ENCODE results near the gene PTPRM. TPM values are rescaled to one million over a fixed set of nuclear protein-coding genes. Genes with fewer than 3 reads are reported as not detected.

Gene PTPRM
- polyA plus RNA-seq, 2 of the 4 experiments (the other 2 are of a cell fraction): 44.5 to 199 TPM

DNA sequence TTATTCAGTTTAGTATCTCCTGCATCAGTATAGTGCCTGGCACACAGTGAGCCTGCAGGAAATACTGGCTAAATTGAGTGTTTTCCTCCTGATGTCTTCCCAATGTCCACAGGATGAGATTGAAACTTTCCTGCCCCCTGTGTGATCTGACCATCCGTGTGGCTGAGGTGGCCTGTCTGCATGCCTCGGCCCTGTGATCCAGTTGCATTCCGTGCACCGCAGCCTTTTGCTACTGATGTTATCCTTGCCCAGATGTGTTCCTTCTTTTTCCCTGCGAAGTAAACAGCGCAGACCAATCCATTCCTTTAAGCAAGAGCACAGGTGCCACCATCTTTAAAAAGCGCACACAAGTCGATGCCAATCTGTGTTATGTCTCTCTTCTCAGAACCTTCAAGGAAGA, 462.6 kb downstream of the PTPRM start:
- Histone ChIP-seq H3K27ac (no peak overlapping the region), H3K4me2 (no peak overlapping the region), H3K4me1 (0 out of 3 replicates have a peak, but pooled peaks cover 2% of the 10 kb centered on the region), H3K4me3 (no peak overlapping the region), H3K9me3 (no peaks in the 10 kb centered on the region)
- ATAC-seq (no peak), FAIRE-seq (no peak), DNase-seq (ENCODE audit: low read depth in 1 of 2, low spot score in 1 of 2) (no peak)
- ChIA-PET POLR2A (interaction anchor here (0.7 kb wide), 1 partner anchor 211 kb away, joined by 3 read pairs; no protein-coding TSS in a partner anchor), CTCF (no interaction called here)
- TF ChIP-seq, protein P1, sequence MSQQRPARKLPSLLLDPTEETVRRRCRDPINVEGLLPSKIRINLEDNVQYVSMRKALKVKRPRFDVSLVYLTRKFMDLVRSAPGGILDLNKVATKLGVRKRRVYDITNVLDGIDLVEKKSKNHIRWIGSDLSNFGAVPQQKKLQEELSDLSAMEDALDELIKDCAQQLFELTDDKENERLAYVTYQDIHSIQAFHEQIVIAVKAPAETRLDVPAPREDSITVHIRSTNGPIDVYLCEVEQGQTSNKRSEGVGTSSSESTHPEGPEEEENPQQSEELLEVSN (IDR thresholded peaks at IDR 0.05; ENCODE audit: borderline replicate concordance, low read depth): no peak
- no peak for TF ChIP-seq POLR2AphosphoS2 (conservative IDR thresholded peaks at IDR 0.05; ENCODE audit: low read length)
- TF ChIP-seq, protein P2, sequence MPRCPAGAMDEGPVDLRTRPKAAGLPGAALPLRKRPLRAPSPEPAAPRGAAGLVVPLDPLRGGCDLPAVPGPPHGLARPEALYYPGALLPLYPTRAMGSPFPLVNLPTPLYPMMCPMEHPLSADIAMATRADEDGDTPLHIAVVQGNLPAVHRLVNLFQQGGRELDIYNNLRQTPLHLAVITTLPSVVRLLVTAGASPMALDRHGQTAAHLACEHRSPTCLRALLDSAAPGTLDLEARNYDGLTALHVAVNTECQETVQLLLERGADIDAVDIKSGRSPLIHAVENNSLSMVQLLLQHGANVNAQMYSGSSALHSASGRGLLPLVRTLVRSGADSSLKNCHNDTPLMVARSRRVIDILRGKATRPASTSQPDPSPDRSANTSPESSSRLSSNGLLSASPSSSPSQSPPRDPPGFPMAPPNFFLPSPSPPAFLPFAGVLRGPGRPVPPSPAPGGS (IDR thresholded peaks at IDR 0.05): no peak
- no peak for TF ChIP-seq GATA3 (IDR thresholded peaks at IDR 0.05; ENCODE audit: borderline replicate concordance)
- TF ChIP-seq, protein P3, sequence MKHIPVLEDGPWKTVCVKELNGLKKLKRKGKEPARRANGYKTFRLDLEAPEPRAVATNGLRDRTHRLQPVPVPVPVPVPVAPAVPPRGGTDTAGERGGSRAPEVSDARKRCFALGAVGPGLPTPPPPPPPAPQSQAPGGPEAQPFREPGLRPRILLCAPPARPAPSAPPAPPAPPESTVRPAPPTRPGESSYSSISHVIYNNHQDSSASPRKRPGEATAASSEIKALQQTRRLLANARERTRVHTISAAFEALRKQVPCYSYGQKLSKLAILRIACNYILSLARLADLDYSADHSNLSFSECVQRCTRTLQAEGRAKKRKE (CRISPR knock-in tag; IDR thresholded peaks at IDR 0.05; ENCODE audit: low read depth): no peak
- TF ChIP-seq HOXB5 (CRISPR knock-in tag; IDR thresholded peaks at IDR 0.05): no peak
- TF ChIP-seq RFX5 (IDR thresholded peaks at IDR 0.05): no peak
- no peak for TF ChIP-seq SMC3 (IDR thresholded peaks at IDR 0.05)
- no peak for TF ChIP-seq RARB (CRISPR knock-in tag; IDR thresholded peaks at IDR 0.05)
- TF ChIP-seq POLR2A (IDR thresholded peaks at IDR 0.05; ENCODE audit: low read length): no peak
- no peak for TF ChIP-seq ZNF302 (CRISPR knock-in tag; IDR thresholded peaks at IDR 0.05)
- TF ChIP-seq EP300 (IDR thresholded peaks at IDR 0.05): no peak
- TF ChIP-seq RAD21 (conservative IDR thresholded peaks at IDR 0.05 in 1 of 2, IDR thresholded peaks at IDR 0.05 in 1 of 2): no peak
- no peak for TF ChIP-seq NFE2L2 (conservative IDR thresholded peaks at IDR 0.05; ENCODE audit: low read length)
- TF ChIP-seq KDM5A (IDR thresholded peaks at IDR 0.05): no peak
- no peak for TF ChIP-seq MYC (IDR thresholded peaks at IDR 0.05; ENCODE audit: borderline replicate concordance, low read length)
- no peak for TF ChIP-seq CBX8 (IDR thresholded peaks at IDR 0.05)
- TF ChIP-seq CBX2 (IDR thresholded peaks at IDR 0.05; ENCODE audit: borderline replicate concordance, low read depth): no peak
- WGBS (ENCODE audit: missing lambda C conversion rate): over 99% methylated on average over 8 of the region's 8 CpGs

DNA sequence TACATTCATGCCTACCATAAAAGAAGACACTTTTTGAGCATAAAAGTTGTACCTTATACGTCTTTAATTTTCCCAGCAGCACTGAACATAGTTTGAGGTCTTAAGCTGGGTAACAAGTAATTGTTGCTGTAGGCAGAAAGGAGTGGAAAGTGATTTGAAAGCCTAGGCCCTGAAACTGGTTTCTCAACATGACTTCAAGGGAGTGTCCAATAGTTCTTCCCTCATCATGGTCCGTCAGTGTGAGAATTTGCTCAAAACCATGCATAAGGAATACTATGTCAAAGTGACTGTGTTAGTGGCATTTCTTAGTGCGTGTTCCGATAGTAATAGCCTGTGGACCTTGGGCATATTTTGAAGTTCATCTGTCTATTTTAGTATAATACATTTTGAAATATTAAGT, 463.1 kb downstream of the PTPRM start:
- no peak overlapping the region for H3K27ac ChIP-seq
- 0 out of 3 replicates have a peak, but pooled peaks cover 2% of the 10 kb centered on the region for H3K4me1 ChIP-seq
- TF ChIP-seq HOXB13 (CRISPR knock-in tag; IDR thresholded peaks at IDR 0.05; ENCODE audit: low read depth) (no peak), RCOR1 (IDR thresholded peaks at IDR 0.05; ENCODE audit: low read depth, low read length) (no peak), TP53 (CRISPR knock-in tag; IDR thresholded peaks at IDR 0.05) (no peak)
- H3K4me3 ChIP-seq: no peak overlapping the region
- ATAC-seq (no peak), DNase-seq (ENCODE audit: low read depth in 1 of 2, low spot score in 1 of 2) (no peak), FAIRE-seq (no peak)
- H3K9me3 ChIP-seq: no peaks in the 10 kb centered on the region
- ChIA-PET CTCF (no interaction called here), POLR2A (no interaction called here)
- 93% methylated on average over 4 of the region's 4 CpGs for WGBS (ENCODE audit: missing lambda C conversion rate)
- H3K4me2 ChIP-seq: no peak overlapping the region

DNA sequence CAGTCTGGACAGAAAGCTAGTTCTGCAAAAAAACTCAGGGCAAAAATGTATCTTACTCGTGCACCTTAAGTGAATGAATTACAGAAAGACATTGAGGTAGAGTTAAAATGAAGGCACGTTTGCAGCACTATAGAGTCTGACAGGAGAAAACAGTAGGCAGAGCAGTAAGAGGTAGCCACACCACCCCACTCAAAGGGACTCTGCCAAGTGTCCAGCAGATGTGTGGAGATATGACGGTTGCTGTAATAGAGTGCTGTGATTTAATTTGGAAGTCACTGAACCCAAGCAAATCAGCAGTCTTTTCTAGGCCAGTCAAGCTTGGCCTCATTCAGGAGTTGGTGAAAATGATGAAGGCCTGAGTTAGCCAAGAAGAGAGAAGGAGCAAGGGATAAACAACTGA, 464.4 kb downstream of the PTPRM start:
- Histone ChIP-seq H3K27ac (no peak overlapping the region), H3K4me3 (no peak overlapping the region), H3K9me3 (no peaks in the 10 kb centered on the region), H3K4me1 (peaks cover 8% of the 10 kb centered on the region), H3K4me2 (no peak overlapping the region)
- 84% methylated on average over 3 of the region's 3 CpGs for WGBS (ENCODE audit: missing lambda C conversion rate)
- no peak for ATAC-seq
- TF ChIP-seq RARB (CRISPR knock-in tag; IDR thresholded peaks at IDR 0.05): no peak
- TF ChIP-seq ZNF302 (CRISPR knock-in tag; IDR thresholded peaks at IDR 0.05): no peak
- TF ChIP-seq FOSL2 (IDR thresholded peaks at IDR 0.05): no peak
- TF ChIP-seq FOSL2 (CRISPR knock-in tag; IDR thresholded peaks at IDR 0.05): no peak
- no peak for TF ChIP-seq HOXB13 (CRISPR knock-in tag; IDR thresholded peaks at IDR 0.05; ENCODE audit: low read depth)
- DNase-seq (ENCODE audit: low read depth in 1 of 2, low spot score in 1 of 2): no peak
- CTCF ChIA-PET: no interaction called here
- FAIRE-seq: no peak
- POLR2A ChIA-PET: no interaction called here
